Activated CD8-positive, alpha-beta memory T cell treated with anti-CD3 and anti-CD28 coated beads, Interleukin-2, amount 50 U/mL, for 4 hours (primary cell): ENCODE data around the gene TTLL5.

ENCODE experiments used
- DNase-seq: peaks from one replicate; pipeline ENCODE4 v3.0.0-alpha.2; 2020

The TTLL5 gene

GRCh38 chr14:75806352-75806832 lies 145.3 kb downstream of the TTLL5 start:
- no peak for DNase-seq

- no peak for DNase-seq
These were observed 146.8 kb downstream of the TTLL5 start for GRCh38 chr14:75807667-75808360.

GRCh38 chr14:75811136-75811829 lies 150.2 kb downstream of the TTLL5 start:
- DNase-seq = no peak

GRCh38 chr14:75811872-75812499 lies 150.9 kb downstream of the TTLL5 start:
- no peak for DNase-seq

GRCh38 chr14:75812622-75813021 lies 151.6 kb downstream of the TTLL5 start:
- DNase-seq = no peak

- no peak for DNase-seq
These were observed 159.7 kb downstream of the TTLL5 start for GRCh38 chr14:75820761-75821160.

GRCh38 chr14:75821831-75822521 lies 160.9 kb downstream of the TTLL5 start:
- no peak for DNase-seq

- no peak for DNase-seq
These were observed 161.6 kb downstream of the TTLL5 start for GRCh38 chr14:75822522-75823141.

GRCh38 chr14:75823334-75823733 lies 162.3 kb downstream of the TTLL5 start:
- no peak for DNase-seq

GRCh38 chr14:75824318-75824717 lies 163.3 kb downstream of the TTLL5 start:
- no peak for DNase-seq

GRCh38 chr14:75825147-75825592 lies 164.1 kb downstream of the TTLL5 start:
- DNase-seq = no peak

GRCh38 chr14:75826599-75826998 lies 165.6 kb downstream of the TTLL5 start:
- DNase-seq = no peak

GRCh38 chr14:75827331-75827730 lies 166.3 kb downstream of the TTLL5 start:
- no peak for DNase-seq

GRCh38 chr14:75829316-75829715 lies 168.3 kb downstream of the TTLL5 start:
- DNase-seq = no peak

- DNase-seq = peak; percentile 27
These were observed 170.4 kb downstream of the TTLL5 start for GRCh38 chr14:75831455-75831854.

GRCh38 chr14:75831952-75832351 lies 170.9 kb downstream of the TTLL5 start:
- DNase-seq = no peak

GRCh38 chr14:75832621-75833297 lies 171.7 kb downstream of the TTLL5 start:
- DNase-seq = no peak

- DNase-seq = no peak
These were observed 172.4 kb downstream of the TTLL5 start for GRCh38 chr14:75833326-75834020.

- no peak for DNase-seq
These were observed 174.2 kb downstream of the TTLL5 start for GRCh38 chr14:75835156-75835725.

GRCh38 chr14:75835737-75836136 lies 174.7 kb downstream of the TTLL5 start:
- no peak for DNase-seq

- no peak for DNase-seq
These were observed 176.2 kb downstream of the TTLL5 start for GRCh38 chr14:75837151-75837787.
